Upper lobe of left lung (tissue), 6 donors: ENCODE measurements around the gene PKIG. TPM values are rescaled to one million over a fixed set of nuclear protein-coding genes. Genes with fewer than 3 reads are reported as not detected.

ENCODE experiments used
- ATAC-seq, 2 donors: fragments of 200-7000 bp; cut with Tn5 transposase; one replicate each; pipeline ENCODE4 v1.9.1; 2022; ENCODE audit warnings: mild to moderate bottlenecking in 2 of 2, moderate library complexity in 2 of 2; ENCODE audit not compliant: low FRiP score in 2 of 2
- DNase-seq, 2 donors: peaks; one replicate each; pipeline ENCODE4 v3.0.0-alpha.2; 2019 to 2020
- H3K27ac ChIP-seq, 4 donors: fragments of 200-600 bp; sonication (generic); one replicate each; pipeline ENCODE4 v1.5.1; 2016 to 2019
- H3K27me3 ChIP-seq, 4 donors: fragments of 200-600 bp; sonication (generic); one replicate each; pipeline ENCODE4 v1.5.1; 2017 to 2019
- H3K36me3 ChIP-seq, 4 donors: fragments of 200-600 bp; sonication (generic); one replicate each; pipeline ENCODE4 v1.5.1; 2016 to 2019
- H3K4me1 ChIP-seq, 4 donors: fragments of 200-600 bp; sonication (generic); one replicate each; pipeline ENCODE4 v1.5.1; 2018 to 2019
- H3K4me3 ChIP-seq, 4 donors: fragments of 200-600 bp; sonication (generic); one replicate each; pipeline ENCODE4 v1.5.1; 2017 to 2019; ENCODE audit warnings: mild to moderate bottlenecking in 2 of 4, moderate library complexity in 1 of 4
- H3K9me3 ChIP-seq, 4 donors: fragments of 200-600 bp; sonication (generic); one replicate each; pipeline ENCODE4 v1.5.1; 2018 to 2019
- EP300 ChIP-seq, 4 donors: sonication (generic); formaldehyde crosslinking; IDR thresholded peaks; one replicate each; pipeline ENCODE4 v1.5.1; 2017; ENCODE audit warnings: antibody characterized with exemption in 4 of 4, control low read depth in 2 of 4
- POLR2A ChIP-seq, 4 donors: fragments of 450-650 bp; IDR thresholded peaks; one replicate each; pipeline ENCODE4 v1.5.1; 2016 to 2017; ENCODE audit warnings: antibody characterized with exemption in 4 of 4, mild to moderate bottlenecking in 2 of 4
- POLR2AphosphoS5 ChIP-seq, 2 donors: sonication (generic); formaldehyde crosslinking; IDR thresholded peaks; one replicate each; pipeline ENCODE4 v1.5.1; 2017; ENCODE audit warnings: antibody characterized with exemption in 2 of 2
- WGBS, 2 donors: methylation state at CpG; one replicate each; pipeline ENCODE4 v1.1.5; 2017 to 2018; 5-methylcytosine and 5-hydroxymethylcytosine counted together
- total RNA-seq, 6 donors: library from RNA; depleted of rRNA in 4 of 6; stranded (reverse); fragments of >200 nt in 4 of 6; gene quantifications; one replicate each; pipeline versions ENCODE4 v1.1.0 to v1.2.1, GENCODE V29; 2016 to 2021
- TF ChIP-seq, protein P1 (sequence below), 6 experiments: fragments of 450-650 bp in 4 of 6; fragments of 200-600 bp in 2 of 6; sonication (generic) in 2 of 6; IDR thresholded peaks; one replicate each; pipeline ENCODE4 v1.5.1; 2016 to 2019; ENCODE audit warnings: antibody characterized with exemption in 6 of 6
- donor health status: DM: no; HTN: no; CAD: no; lungs with moderate emphysema.
- donor health status: DM: no; HTN: yes; CAD: no; lungs with severe emphysema.

PKIG gene
- total RNA-seq, 6 donors from 2014 or later = 46.1 to 91.5 (median 67.8) TPM

GRCh38 chr20:44624743-44625271 is 42.4 kb downstream of the PKIG start:
- DNase-seq (no peak), ATAC-seq (no peak)
- Histone ChIP-seq H3K9me3 (peaks cover 0 to 7% (median 3%) of the 10 kb centered on the region in 4 donors), H3K36me3 (peaks cover 0 to 36% (median 11%) of the 10 kb centered on the region in 4 donors), H3K27ac (no peak overlapping the region), H3K4me3 (no peak overlapping the region), H3K4me1 (no peaks in the 10 kb centered on the region), H3K27me3 (no peaks in the 10 kb centered on the region)
- TF ChIP-seq, protein P1, sequence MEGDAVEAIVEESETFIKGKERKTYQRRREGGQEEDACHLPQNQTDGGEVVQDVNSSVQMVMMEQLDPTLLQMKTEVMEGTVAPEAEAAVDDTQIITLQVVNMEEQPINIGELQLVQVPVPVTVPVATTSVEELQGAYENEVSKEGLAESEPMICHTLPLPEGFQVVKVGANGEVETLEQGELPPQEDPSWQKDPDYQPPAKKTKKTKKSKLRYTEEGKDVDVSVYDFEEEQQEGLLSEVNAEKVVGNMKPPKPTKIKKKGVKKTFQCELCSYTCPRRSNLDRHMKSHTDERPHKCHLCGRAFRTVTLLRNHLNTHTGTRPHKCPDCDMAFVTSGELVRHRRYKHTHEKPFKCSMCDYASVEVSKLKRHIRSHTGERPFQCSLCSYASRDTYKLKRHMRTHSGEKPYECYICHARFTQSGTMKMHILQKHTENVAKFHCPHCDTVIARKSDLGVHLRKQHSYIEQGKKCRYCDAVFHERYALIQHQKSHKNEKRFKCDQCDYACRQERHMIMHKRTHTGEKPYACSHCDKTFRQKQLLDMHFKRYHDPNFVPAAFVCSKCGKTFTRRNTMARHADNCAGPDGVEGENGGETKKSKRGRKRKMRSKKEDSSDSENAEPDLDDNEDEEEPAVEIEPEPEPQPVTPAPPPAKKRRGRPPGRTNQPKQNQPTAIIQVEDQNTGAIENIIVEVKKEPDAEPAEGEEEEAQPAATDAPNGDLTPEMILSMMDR (IDR thresholded peaks at IDR 0.05) = no peak
- TF ChIP-seq POLR2A (IDR thresholded peaks at IDR 0.05) (no peak), EP300 (IDR thresholded peaks at IDR 0.05) (no peak), POLR2AphosphoS5 (IDR thresholded peaks at IDR 0.05) (no peak)
- WGBS, 2 donors = 90 to 93% methylated on average over 4 to 6 of the region's 6 CpGs

GRCh38 chr20:44625361-44625760 is 43.0 kb downstream of the PKIG start:
- DNase-seq = peak in 1 of 2 donors; percentile 77
- Histone ChIP-seq H3K27me3 (no peaks in the 10 kb centered on the region), H3K27ac (no peak overlapping the region), H3K9me3 (peaks cover 0 to 7% (median 3%) of the 10 kb centered on the region in 4 donors), H3K4me3 (no peak overlapping the region), H3K36me3 (peaks cover 0 to 30% (median 8%) of the 10 kb centered on the region in 4 donors), H3K4me1 (no peaks in the 10 kb centered on the region)
- TF ChIP-seq, protein P1 (IDR thresholded peaks at IDR 0.05) = no peak
- TF ChIP-seq EP300 (IDR thresholded peaks at IDR 0.05) (no peak), POLR2A (IDR thresholded peaks at IDR 0.05) (no peak), POLR2AphosphoS5 (IDR thresholded peaks at IDR 0.05) (no peak)
- ATAC-seq = no peak
- WGBS, 2 donors = 67 to 92% methylated on average over 5 to 8 of the region's 8 CpGs

GRCh38 chr20:44626278-44626677 is 43.9 kb downstream of the PKIG start:
- no peak overlapping the region for H3K4me3 ChIP-seq
- H3K27me3 ChIP-seq = no peaks in the 10 kb centered on the region
- no peaks in the 10 kb centered on the region for H3K4me1 ChIP-seq
- peaks cover 0 to 21% (median 5%) of the 10 kb centered on the region in 4 donors for H3K36me3 ChIP-seq
- TF ChIP-seq, protein P1 (IDR thresholded peaks at IDR 0.05) = no peak
- TF ChIP-seq POLR2AphosphoS5 (IDR thresholded peaks at IDR 0.05) (no peak), POLR2A (IDR thresholded peaks at IDR 0.05) (no peak), EP300 (IDR thresholded peaks at IDR 0.05) (no peak)
- no peak overlapping the region for H3K27ac ChIP-seq
- DNase-seq (no peak), ATAC-seq (no peak)
- 93 to 94% methylated on average over 7 of the region's 7 CpGs for WGBS, 2 donors
- H3K9me3 ChIP-seq = peaks cover 0 to 7% (median 3%) of the 10 kb centered on the region in 4 donors

DNA sequence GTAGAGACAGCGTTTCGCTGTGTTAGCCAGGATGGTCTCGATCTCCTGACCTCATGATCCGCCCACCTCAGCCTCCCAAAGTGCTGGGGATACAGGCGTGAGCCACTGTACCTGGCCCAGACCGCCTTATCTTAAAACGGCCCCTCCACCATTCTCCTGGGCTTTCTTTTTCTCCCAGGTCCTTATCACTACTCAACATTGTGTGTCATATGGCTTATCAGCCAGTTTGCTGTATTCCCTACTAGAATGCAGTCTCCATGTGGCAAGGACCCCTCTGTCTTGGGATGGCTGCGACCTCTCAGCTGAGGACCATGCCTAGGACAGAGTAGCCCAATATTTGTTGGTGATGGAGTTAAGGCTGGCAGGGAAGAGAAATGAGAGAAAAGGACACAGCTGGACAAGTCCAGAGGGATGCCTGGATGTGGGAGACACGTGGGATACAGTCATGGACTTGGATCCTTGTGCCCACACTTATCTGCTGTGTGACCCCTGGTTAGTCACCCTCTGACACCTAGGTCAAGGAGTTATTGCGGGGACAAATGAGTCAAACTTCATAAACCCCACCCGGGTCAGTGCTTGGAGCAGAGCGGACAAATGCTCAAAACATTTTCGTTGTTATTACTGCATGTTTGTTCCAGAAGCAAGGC is 45.1 kb downstream of the PKIG start:
- no peaks in the 10 kb centered on the region for H3K4me1 ChIP-seq
- H3K4me3 ChIP-seq = no peak overlapping the region

More for the DNA sequence above, 45.1 kb downstream of the PKIG start:
- TF ChIP-seq POLR2AphosphoS5 (IDR thresholded peaks at IDR 0.05) (no peak), EP300 (IDR thresholded peaks at IDR 0.05) (no peak), POLR2A (IDR thresholded peaks at IDR 0.05) (no peak)
- TF ChIP-seq, protein P1 (IDR thresholded peaks at IDR 0.05) = no peak
- Histone ChIP-seq H3K36me3 (peaks cover 0 to 12% (median 3%) of the 10 kb centered on the region in 4 donors), H3K27me3 (no peaks in the 10 kb centered on the region), H3K9me3 (peaks cover 0 to 7% (median 3%) of the 10 kb centered on the region in 4 donors), H3K27ac (no peak overlapping the region)
- ATAC-seq (no peak), DNase-seq (no peak)
- 92 to 95% methylated on average over 13 of the region's 13 CpGs for WGBS, 2 donors
